Esophagus muscularis mucosa (tissue), 3 donors: ENCODE results near the gene STK17A.
"Not testable (repeated sequence)": the region's sequence is repeated elsewhere in the genome, so short reads cannot be mapped to it uniquely, and the experiment has no call there.

ENCODE experiments used
- EP300 ChIP-seq: sonication (generic); formaldehyde crosslinking; IDR thresholded peaks from one replicate; pipeline ENCODE4 v1.6.1; 2017; ENCODE audit warnings: antibody characterized with exemption
- TF ChIP-seq, protein P1 (sequence below), 3 experiments: fragments of 200-600 bp in 2 of 3; fragments of 450-650 bp in 1 of 3; sonication (generic) in 2 of 3; IDR thresholded peaks; one replicate each; pipeline ENCODE4 v1.5.1; 2017 to 2019; ENCODE audit warnings: antibody characterized with exemption in 3 of 3, mild to moderate bottlenecking in 2 of 3, moderate library complexity in 1 of 3

GRCh38 chr7:43573832-43574231 is 9.1 kb upstream of the STK17A start:
- TF ChIP-seq, protein P1, sequence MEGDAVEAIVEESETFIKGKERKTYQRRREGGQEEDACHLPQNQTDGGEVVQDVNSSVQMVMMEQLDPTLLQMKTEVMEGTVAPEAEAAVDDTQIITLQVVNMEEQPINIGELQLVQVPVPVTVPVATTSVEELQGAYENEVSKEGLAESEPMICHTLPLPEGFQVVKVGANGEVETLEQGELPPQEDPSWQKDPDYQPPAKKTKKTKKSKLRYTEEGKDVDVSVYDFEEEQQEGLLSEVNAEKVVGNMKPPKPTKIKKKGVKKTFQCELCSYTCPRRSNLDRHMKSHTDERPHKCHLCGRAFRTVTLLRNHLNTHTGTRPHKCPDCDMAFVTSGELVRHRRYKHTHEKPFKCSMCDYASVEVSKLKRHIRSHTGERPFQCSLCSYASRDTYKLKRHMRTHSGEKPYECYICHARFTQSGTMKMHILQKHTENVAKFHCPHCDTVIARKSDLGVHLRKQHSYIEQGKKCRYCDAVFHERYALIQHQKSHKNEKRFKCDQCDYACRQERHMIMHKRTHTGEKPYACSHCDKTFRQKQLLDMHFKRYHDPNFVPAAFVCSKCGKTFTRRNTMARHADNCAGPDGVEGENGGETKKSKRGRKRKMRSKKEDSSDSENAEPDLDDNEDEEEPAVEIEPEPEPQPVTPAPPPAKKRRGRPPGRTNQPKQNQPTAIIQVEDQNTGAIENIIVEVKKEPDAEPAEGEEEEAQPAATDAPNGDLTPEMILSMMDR (IDR thresholded peaks at IDR 0.05), result not testable (repeated sequence)
- TF ChIP-seq EP300, result not testable (repeated sequence)
